SU-DHL-6 (cell line): ENCODE data around the gene LRRC23.

Experiments
- H2AFZ ChIP-seq: fragments of 200-600 bp; sonication (generic); 2 replicates; pipeline ENCODE4 v1.6.1; 2014; ENCODE audit warnings: low read depth, mild to moderate bottlenecking, moderate library complexity, mixed read lengths, antibody characterized with exemption, low read length; ENCODE audit not compliant: severe bottlenecking
- H3F3A ChIP-seq: fragments of 200-600 bp; shearing (Covaris generic); 2 replicates; pipeline ENCODE4 v1.6.0; 2016; ENCODE audit warnings: antibody characterized with exemption, mild to moderate bottlenecking; ENCODE audit not compliant: insufficient read depth
- H3K27ac ChIP-seq: fragments of 200-600 bp; sonication (generic); 2 replicates; pipeline ENCODE4 v1.5.1; 2016; ENCODE audit warnings: low read depth, mild to moderate bottlenecking, low read length, moderate library complexity, mixed read lengths
- H3K27me3 ChIP-seq: fragments of 200-600 bp; sonication (generic), shearing (Covaris generic); 2 replicates; pipeline ENCODE4 v1.6.0; 2014; ENCODE audit warnings: mild to moderate bottlenecking, low read length
- H3K36me3 ChIP-seq: fragments of 200-600 bp; sonication (generic); 2 replicates; pipeline ENCODE4 v1.6.1; 2014; ENCODE audit warnings: mild to moderate bottlenecking, low read length, mixed read lengths
- H3K4me2 ChIP-seq: fragments of 300-600, 200-600 bp; shearing (Covaris generic), sonication (generic); 2 replicates; pipeline ENCODE4 v1.6.0; 2014; ENCODE audit warnings: low read length, low read depth, mild to moderate bottlenecking; ENCODE audit not compliant: poor library complexity, severe bottlenecking
- H3K4me3 ChIP-seq: fragments of 200-600 bp; sonication (generic); 2 replicates; pipeline ENCODE4 v1.5.1; 2014; ENCODE audit warnings: antibody characterized with exemption, low read length, mild to moderate bottlenecking, mixed read lengths; ENCODE audit not compliant: insufficient read depth, poor library complexity, severe bottlenecking
- H3K79me2 ChIP-seq: fragments of 200-600 bp; sonication (generic); 2 replicates; pipeline ENCODE4 v1.6.1; 2014; ENCODE audit warnings: mild to moderate bottlenecking, low read length, moderate library complexity; ENCODE audit not compliant: insufficient read depth
- H3K9ac ChIP-seq: fragments of 200-600 bp; sonication (generic); 2 replicates; pipeline ENCODE4 v1.7.0; 2014; ENCODE audit warnings: mild to moderate bottlenecking, low read length
- H3K9me2 ChIP-seq: fragments of 200-600 bp; sonication (generic); replicated peaks from 2 replicates; pipeline ENCODE4 v1.6.1; 2014; ENCODE audit warnings: low read length; ENCODE audit not compliant: insufficient read depth
- H3K9me3 ChIP-seq: fragments of 200-600 bp; sonication (generic); 2 replicates; pipeline ENCODE4 v1.6.1; 2014; ENCODE audit warnings: low read length, mixed read lengths; ENCODE audit not compliant: insufficient read depth
- H4K20me1 ChIP-seq: fragments of 200-600 bp; sonication (generic); 2 replicates; pipeline ENCODE4 v1.6.1; 2014; ENCODE audit warnings: low read depth, mild to moderate bottlenecking, antibody characterized with exemption, low read length, moderate library complexity, mixed read lengths
- EZH2phosphoT487 ChIP-seq: fragments of 200-600 bp; sonication (generic), shearing (Covaris generic); conservative IDR thresholded peaks from 2 replicates; pipeline ENCODE4 v1.6.1; 2018; ENCODE audit warnings: mild to moderate bottlenecking, antibody characterized with exemption, low read length, moderate library complexity, mixed read lengths
- TF ChIP-seq, protein P1 (sequence below): fragments of 200-600 bp; sonication (generic); IDR thresholded peaks from one replicate; pipeline ENCODE4 v1.5.1; 2017; ENCODE audit warnings: antibody characterized with exemption, mild to moderate bottlenecking, low read length, moderate library complexity; ENCODE audit not compliant: insufficient read depth, poor library complexity, severe bottlenecking

LRRC23 gene

DNA sequence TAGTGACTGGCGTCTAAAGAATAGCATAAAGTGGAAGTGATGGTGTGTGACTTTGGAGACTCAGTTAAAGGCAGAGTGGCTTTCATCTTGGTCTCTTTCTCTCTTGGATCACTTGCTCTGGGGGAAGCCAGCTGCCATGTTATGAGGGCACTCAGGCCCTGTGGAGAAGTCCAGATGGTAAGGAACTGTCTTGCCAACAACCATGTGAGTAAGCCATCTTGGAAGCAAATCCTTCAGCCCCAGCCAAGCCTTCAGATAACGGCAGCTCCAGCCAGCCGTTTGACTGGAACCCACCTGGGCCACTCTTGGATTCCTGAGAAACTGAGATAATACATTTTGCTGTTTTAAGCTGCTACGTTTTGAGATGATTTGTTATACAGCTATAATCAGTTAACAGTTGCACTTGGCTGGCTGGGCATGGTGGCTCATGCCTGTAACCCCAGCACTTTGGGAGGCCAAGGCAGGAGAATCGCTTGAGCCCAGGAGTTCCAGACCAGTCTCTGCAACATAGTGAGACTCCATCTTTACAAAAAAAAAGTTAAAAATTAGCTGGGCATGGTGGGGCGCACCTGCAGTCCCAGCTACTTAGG, 7.7 kb upstream of the LRRC23 start:
- no peaks in the 10 kb centered on the region for H3K27me3 ChIP-seq
- H3F3A ChIP-seq, result no peaks in the 10 kb centered on the region
- no peaks in the 10 kb centered on the region for H3K79me2 ChIP-seq
- H2AFZ ChIP-seq, result no peak overlapping the region
- H3K9me3 ChIP-seq, result no peaks in the 10 kb centered on the region
- H3K4me3 ChIP-seq, result no peak overlapping the region
- no peaks in the 10 kb centered on the region for H3K36me3 ChIP-seq
- no peaks in the 10 kb centered on the region for H4K20me1 ChIP-seq
- TF ChIP-seq, protein P1, sequence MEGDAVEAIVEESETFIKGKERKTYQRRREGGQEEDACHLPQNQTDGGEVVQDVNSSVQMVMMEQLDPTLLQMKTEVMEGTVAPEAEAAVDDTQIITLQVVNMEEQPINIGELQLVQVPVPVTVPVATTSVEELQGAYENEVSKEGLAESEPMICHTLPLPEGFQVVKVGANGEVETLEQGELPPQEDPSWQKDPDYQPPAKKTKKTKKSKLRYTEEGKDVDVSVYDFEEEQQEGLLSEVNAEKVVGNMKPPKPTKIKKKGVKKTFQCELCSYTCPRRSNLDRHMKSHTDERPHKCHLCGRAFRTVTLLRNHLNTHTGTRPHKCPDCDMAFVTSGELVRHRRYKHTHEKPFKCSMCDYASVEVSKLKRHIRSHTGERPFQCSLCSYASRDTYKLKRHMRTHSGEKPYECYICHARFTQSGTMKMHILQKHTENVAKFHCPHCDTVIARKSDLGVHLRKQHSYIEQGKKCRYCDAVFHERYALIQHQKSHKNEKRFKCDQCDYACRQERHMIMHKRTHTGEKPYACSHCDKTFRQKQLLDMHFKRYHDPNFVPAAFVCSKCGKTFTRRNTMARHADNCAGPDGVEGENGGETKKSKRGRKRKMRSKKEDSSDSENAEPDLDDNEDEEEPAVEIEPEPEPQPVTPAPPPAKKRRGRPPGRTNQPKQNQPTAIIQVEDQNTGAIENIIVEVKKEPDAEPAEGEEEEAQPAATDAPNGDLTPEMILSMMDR, result no peak
- no peak for TF ChIP-seq EZH2phosphoT487
- no peak overlapping the region for H3K4me2 ChIP-seq
- H3K27ac ChIP-seq, result no peak overlapping the region
- no peak overlapping the region for H3K9ac ChIP-seq
- no peaks in the 10 kb centered on the region for H3K9me2 ChIP-seq

GRCh38 chr12:6899427-6899826, 5.2 kb upstream of the LRRC23 start:
- H3K9ac ChIP-seq, result no peak overlapping the region
- H4K20me1 ChIP-seq, result no peaks in the 10 kb centered on the region
- no peak overlapping the region for H3K4me3 ChIP-seq
- H3K27me3 ChIP-seq, result no peaks in the 10 kb centered on the region
- TF ChIP-seq, protein P1, result no peak
- no peak for TF ChIP-seq EZH2phosphoT487
- H3K4me2 ChIP-seq, result no peak overlapping the region
- H3K27ac ChIP-seq, result no peak overlapping the region
- no peaks in the 10 kb centered on the region for H3K9me3 ChIP-seq
- H3K79me2 ChIP-seq, result no peaks in the 10 kb centered on the region
- H3K9me2 ChIP-seq, result no peaks in the 10 kb centered on the region
- H3F3A ChIP-seq, result no peaks in the 10 kb centered on the region
- H3K36me3 ChIP-seq, result no peaks in the 10 kb centered on the region
- no peak overlapping the region for H2AFZ ChIP-seq

GRCh38 chr12:6899837-6900519, 4.6 kb upstream of the LRRC23 start:
- no peaks in the 10 kb centered on the region for H3K36me3 ChIP-seq
- no peak overlapping the region for H3K4me2 ChIP-seq
- H3K27ac ChIP-seq, result no peak overlapping the region
- H3K9me2 ChIP-seq, result no peaks in the 10 kb centered on the region
- no peak overlapping the region for H3K4me3 ChIP-seq
- H3K27me3 ChIP-seq, result no peaks in the 10 kb centered on the region
- no peaks in the 10 kb centered on the region for H3K9me3 ChIP-seq
- no peak overlapping the region for H3K9ac ChIP-seq
- H3F3A ChIP-seq, result no peaks in the 10 kb centered on the region
- H3K79me2 ChIP-seq, result no peaks in the 10 kb centered on the region
- no peak for TF ChIP-seq EZH2phosphoT487
- TF ChIP-seq, protein P1, result no peak
- H4K20me1 ChIP-seq, result no peaks in the 10 kb centered on the region
- H2AFZ ChIP-seq, result no peak overlapping the region
